ENCODE results near the gene SART3. TPM values are rescaled to one million over a fixed set of nuclear protein-coding genes. Genes with fewer than 3 reads are reported as not detected.

SART3 gene
- total RNA-seq, 4 donors from 2014 or later, result 48.4 to 77.4 (median 72.1) TPM

GRCh38 chr12:108589840-108590229, 28.9 kb upstream of the SART3 start:
- DNase-seq (ENCODE audit: low spot score in 2 of 2), result no peak
- TF ChIP-seq, protein P1, sequence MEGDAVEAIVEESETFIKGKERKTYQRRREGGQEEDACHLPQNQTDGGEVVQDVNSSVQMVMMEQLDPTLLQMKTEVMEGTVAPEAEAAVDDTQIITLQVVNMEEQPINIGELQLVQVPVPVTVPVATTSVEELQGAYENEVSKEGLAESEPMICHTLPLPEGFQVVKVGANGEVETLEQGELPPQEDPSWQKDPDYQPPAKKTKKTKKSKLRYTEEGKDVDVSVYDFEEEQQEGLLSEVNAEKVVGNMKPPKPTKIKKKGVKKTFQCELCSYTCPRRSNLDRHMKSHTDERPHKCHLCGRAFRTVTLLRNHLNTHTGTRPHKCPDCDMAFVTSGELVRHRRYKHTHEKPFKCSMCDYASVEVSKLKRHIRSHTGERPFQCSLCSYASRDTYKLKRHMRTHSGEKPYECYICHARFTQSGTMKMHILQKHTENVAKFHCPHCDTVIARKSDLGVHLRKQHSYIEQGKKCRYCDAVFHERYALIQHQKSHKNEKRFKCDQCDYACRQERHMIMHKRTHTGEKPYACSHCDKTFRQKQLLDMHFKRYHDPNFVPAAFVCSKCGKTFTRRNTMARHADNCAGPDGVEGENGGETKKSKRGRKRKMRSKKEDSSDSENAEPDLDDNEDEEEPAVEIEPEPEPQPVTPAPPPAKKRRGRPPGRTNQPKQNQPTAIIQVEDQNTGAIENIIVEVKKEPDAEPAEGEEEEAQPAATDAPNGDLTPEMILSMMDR (IDR thresholded peaks at IDR 0.05), result no peak
- TF ChIP-seq POLR2A (IDR thresholded peaks at IDR 0.05), result no peak
- intact Hi-C loops (cut with DNase I; ENCODE audit: low total_unique reads), result no loop called here
- H3K4me3 ChIP-seq (ENCODE audit: low read depth, poor library complexity, severe bottlenecking), result no peak overlapping the region
- 60 to 84% methylated on average over 7 of the region's 7 CpGs for WGBS, 2 donors

DNA sequence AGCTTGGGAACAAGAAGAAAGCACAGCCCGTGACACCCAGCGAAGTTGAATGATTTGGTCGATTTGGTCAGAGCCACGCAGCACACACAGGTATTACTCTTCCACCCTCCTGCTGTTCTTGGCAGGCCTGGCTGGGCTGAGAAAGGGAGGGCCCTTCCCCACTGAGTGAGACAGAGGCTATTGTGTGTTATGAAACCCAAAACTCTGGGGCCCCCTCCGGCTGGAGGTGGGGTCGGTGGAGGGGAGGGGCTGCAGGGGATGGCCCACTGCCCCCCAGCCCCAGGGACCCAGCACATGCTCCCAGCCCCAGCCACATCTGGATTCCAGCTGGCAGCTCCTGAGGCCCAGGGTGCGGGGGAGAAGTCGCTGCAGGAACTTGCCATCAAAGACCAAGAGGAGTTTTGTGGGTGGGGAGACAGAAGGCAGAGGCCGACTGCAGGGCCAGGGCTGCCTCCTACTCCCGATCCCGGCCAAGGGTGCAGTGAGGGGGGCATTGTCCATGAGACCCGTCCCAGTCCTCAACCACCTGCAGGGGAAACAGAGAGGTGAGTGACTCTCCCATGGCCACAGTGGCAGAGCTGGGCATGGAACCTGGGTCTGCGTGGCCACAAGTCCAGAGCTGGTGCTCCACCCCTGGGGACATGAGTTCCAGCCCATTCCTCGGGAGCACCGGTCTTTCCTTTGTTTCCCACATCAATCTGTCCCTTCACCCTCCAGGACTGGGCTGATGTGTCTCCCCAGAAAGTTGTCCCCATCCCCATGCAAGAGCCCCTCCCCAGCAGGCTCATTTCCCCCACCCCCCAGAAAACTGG, 28.3 kb upstream of the SART3 start:
- TF ChIP-seq, protein P1 (IDR thresholded peaks at IDR 0.05), result no peak
- TF ChIP-seq POLR2A (IDR thresholded peaks at IDR 0.05), result no peak
- WGBS, 2 donors, result 27 to 40% methylated on average over 15 of the region's 15 CpGs
- H3K4me3 ChIP-seq (ENCODE audit: low read depth, poor library complexity, severe bottlenecking), result no peak overlapping the region
- no peak for DNase-seq (ENCODE audit: low spot score in 2 of 2)
- intact Hi-C loops (cut with DNase I; ENCODE audit: low total_unique reads), result no loop called here

DNA sequence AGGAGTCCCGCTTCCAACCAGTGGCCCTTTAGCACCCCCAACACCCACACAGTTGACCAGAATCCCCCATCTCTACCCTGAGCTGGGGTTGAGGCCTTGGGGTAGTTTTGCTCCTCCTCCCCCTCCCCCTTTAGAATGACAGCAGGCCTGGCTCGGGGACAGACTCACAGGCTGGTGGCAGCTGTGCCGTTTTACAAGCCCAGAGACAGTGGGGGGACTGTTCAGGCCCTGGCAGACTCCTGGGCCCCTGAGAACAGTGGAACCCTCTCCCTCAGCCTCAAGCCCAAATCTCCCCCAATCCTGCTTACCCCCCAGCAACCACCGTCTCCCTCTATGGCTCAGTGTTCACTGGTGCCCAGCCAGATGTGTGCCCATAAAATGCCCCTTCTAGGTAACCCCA, 26.9 kb upstream of the SART3 start:
- intact Hi-C loops (cut with DNase I; ENCODE audit: low total_unique reads), result no loop called here
- 68 to 75% methylated on average over 4 of the region's 4 CpGs for WGBS, 2 donors
- TF ChIP-seq POLR2A (IDR thresholded peaks at IDR 0.05), result no peak
- TF ChIP-seq, protein P1 (IDR thresholded peaks at IDR 0.05), result no peak
- no peak for DNase-seq (ENCODE audit: low spot score in 2 of 2)
- no peak overlapping the region for H3K4me3 ChIP-seq (ENCODE audit: low read depth, poor library complexity, severe bottlenecking)

DNA sequence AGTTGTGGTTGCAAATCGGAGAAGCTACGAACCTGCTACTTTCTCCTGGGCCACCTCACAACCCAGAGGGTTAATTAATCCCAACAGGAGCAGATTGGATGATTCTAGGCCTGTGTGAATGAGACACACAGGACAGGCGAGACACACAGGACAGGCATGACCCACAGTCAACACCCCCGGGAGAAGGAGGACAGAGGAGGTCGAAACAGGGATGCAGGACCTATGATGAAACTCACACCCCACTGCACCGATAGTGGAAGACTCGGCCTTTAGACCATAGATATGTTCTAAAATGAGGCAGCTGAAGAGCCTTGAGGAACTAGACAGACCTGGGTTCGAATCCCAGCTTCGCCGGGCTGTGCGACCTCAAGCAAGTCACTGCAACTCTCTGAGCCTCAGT, 25.3 kb upstream of the SART3 start:
- TF ChIP-seq, protein P1 (IDR thresholded peaks at IDR 0.05), result no peak
- no peak for TF ChIP-seq POLR2A (IDR thresholded peaks at IDR 0.05)
- intact Hi-C loops (cut with DNase I; ENCODE audit: low total_unique reads), result no loop called here

GRCh38 chr12:108585864-108586263, 24.9 kb upstream of the SART3 start:
- TF ChIP-seq, protein P1 (IDR thresholded peaks at IDR 0.05), result no peak
- no peak for TF ChIP-seq POLR2A (IDR thresholded peaks at IDR 0.05)
- WGBS, 2 donors, result 53 to 63% methylated on average over 4 of the region's 4 CpGs
- DNase-seq (ENCODE audit: low spot score in 2 of 2), result no peak
- intact Hi-C loops (cut with DNase I; ENCODE audit: low total_unique reads), result no loop called here
- H3K4me3 ChIP-seq (ENCODE audit: low read depth, poor library complexity, severe bottlenecking), result no peak overlapping the region

More for the DNA sequence above, 25.3 kb upstream of the SART3 start:
- H3K4me3 ChIP-seq (ENCODE audit: low read depth, poor library complexity, severe bottlenecking), result no peak overlapping the region
- no peak for DNase-seq (ENCODE audit: low spot score in 2 of 2)
- 84 to 91% methylated on average over 11 of the region's 11 CpGs for WGBS, 2 donors
